ENCODE data around the gene MARK3. TPM values are rescaled to one million over a fixed set of nuclear protein-coding genes. Genes with fewer than 3 reads are reported as not detected.
A peak's percentile ranks its signal among the peaks of the same experiment; 100 is the strongest.

The MARK3 gene
- total RNA-seq, 1 experiment from 2014 or later = 81.9 TPM

- Histone ChIP-seq H2AK5ac (ENCODE audit: insufficient read length, low read length) (no peak overlapping the region), H3K14ac (ENCODE audit: insufficient read depth, low read length) (no peak overlapping the region), H2AFZ (ENCODE audit: low read length) (no peak overlapping the region), H4K20me1 (ENCODE audit: control insufficient read depth, insufficient read depth, insufficient read length) (no peaks in the 10 kb centered on the region), H3K79me2 (ENCODE audit: insufficient read depth, low read length) (peaks cover 56% of the 10 kb centered on the region; the same call in 1 of the 2 replicates), H3K18ac (ENCODE audit: insufficient read length, low read depth, low read length) (no peak overlapping the region), H3K9me3 (ENCODE audit: control insufficient read depth, low read depth, low read length) (no peaks in the 10 kb centered on the region), H3K27ac (ENCODE audit: insufficient read length, low read depth, low read length) (no peak overlapping the region), H3K23ac (ENCODE audit: insufficient read length, low read depth, low read length) (no peak overlapping the region), H4K5ac (ENCODE audit: insufficient read length, low read depth, low read length) (no peak overlapping the region), H3T11ph (ENCODE audit: low read length) (no peak overlapping the region), H3K23me2 (ENCODE audit: insufficient read length, low read depth, low read length, poor library complexity, severe bottlenecking) (no peaks in the 10 kb centered on the region), H2BK20ac (ENCODE audit: low read depth, low read length, poor library complexity, severe bottlenecking) (no peak overlapping the region), H3K56ac (ENCODE audit: insufficient read length, low read depth, low read length) (no peak overlapping the region), H2BK15ac (ENCODE audit: low read depth, low read length) (no peak overlapping the region), H3K4ac (ENCODE audit: low read depth, low read length) (no peak overlapping the region), H3K27me3 (ENCODE audit: insufficient read depth, low read length) (no peaks in the 10 kb centered on the region), H3K4me2 (ENCODE audit: insufficient read depth, insufficient read length, low read length) (no peak overlapping the region), H3K4me1 (ENCODE audit: insufficient read depth, low read length) (peaks cover 4% of the 10 kb centered on the region; the same call in 1 of the 2 replicates), H4K91ac (ENCODE audit: insufficient read length, low read depth, low read length) (no peak overlapping the region), H2BK5ac (ENCODE audit: insufficient read length, low read length) (no peak overlapping the region), H2BK12ac (ENCODE audit: insufficient read length, low read depth, low read length) (no peak overlapping the region), H3K9ac (ENCODE audit: extremely low read depth, insufficient read length, low read length) (no peak overlapping the region), H4K8ac (replicated peaks; ENCODE audit: insufficient read length, low read depth, low read length) (no peak overlapping the region), H2BK120ac (ENCODE audit: low read depth, low read length, poor library complexity, severe bottlenecking) (no peak overlapping the region), H3K79me1 (ENCODE audit: insufficient read depth, low read depth, low read length, poor library complexity, severe bottlenecking) (no peaks in the 10 kb centered on the region)
- Mint-ChIP-seq H3K4me1 (peaks cover 59 to 61% of the 10 kb centered on the region in 2 experiments), H3K27ac (peak overlapping the region in 2 of 3 experiments; percentile 16 to 43; a peak in 4 of 7 replicates), H3K9me3 (no peaks in the 10 kb centered on the region), H3K27me3 (ENCODE audit: low read depth) (no peaks in the 10 kb centered on the region), H3K4me3 (no peak overlapping the region), H3K36me3 (ENCODE audit: insufficient read depth in 1 of 3, low read depth in 3 of 3) (peaks cover 1 to 6% (median 1%) of the 10 kb centered on the region in 3 experiments; a peak in 2 of 7 replicates)
- TF ChIP-seq, protein P1, sequence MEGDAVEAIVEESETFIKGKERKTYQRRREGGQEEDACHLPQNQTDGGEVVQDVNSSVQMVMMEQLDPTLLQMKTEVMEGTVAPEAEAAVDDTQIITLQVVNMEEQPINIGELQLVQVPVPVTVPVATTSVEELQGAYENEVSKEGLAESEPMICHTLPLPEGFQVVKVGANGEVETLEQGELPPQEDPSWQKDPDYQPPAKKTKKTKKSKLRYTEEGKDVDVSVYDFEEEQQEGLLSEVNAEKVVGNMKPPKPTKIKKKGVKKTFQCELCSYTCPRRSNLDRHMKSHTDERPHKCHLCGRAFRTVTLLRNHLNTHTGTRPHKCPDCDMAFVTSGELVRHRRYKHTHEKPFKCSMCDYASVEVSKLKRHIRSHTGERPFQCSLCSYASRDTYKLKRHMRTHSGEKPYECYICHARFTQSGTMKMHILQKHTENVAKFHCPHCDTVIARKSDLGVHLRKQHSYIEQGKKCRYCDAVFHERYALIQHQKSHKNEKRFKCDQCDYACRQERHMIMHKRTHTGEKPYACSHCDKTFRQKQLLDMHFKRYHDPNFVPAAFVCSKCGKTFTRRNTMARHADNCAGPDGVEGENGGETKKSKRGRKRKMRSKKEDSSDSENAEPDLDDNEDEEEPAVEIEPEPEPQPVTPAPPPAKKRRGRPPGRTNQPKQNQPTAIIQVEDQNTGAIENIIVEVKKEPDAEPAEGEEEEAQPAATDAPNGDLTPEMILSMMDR (conservative IDR thresholded peaks at IDR 0.05) = no peak
- no CpG with 5 or more reads among the region's 7 CpGs for WGBS (ENCODE audit: extremely low coverage, insufficient read length, low lambda C conversion rate)
- DNase-seq = no peak
Measured at GRCh38 chr14:103398427-103399195, 13.4 kb downstream of the MARK3 start.

All from H9 (cell line).